Measurements from ENCODE around the gene CNN3. TPM values are rescaled to one million over a fixed set of nuclear protein-coding genes. Genes with fewer than 3 reads are reported as not detected.

The CNN3 gene
- total and polyA plus RNA-seq, 2 donors (not counting 1 experiment from before 2014, with no cell fraction given) = 2.3 to 17.2 TPM

DNA sequence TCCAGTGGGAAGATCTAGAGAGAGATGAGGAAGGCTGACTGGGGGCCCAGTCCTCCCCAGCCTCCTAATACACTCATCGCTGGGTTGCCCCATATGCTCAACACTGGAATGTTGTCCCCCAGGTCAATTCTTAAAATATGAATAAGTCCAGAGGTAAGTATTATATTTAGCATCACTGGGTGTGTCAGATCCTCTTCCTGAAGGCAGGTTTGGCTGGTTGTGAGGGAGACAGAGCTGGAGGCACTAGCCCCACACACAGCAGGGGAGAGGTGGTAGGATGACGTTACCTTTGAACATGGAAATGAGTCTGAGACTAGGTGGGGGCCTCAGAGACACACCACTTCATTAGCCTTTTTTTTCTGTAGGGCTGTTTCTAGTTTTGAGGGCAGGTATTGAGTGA is 64.2 kb downstream of the CNN3 start:
- peaks cover 0 to 5% (median 0%) of the 10 kb centered on the region in 4 experiments for H3K27me3 ChIP-seq (replicated peaks in 1 of 4; ENCODE audit: control extremely low read depth in 1 of 4, control insufficient read depth in 3 of 4, insufficient read depth in 4 of 4, low read length in 3 of 4)
- WGBS (ENCODE audit: insufficient coverage) = no CpG with 5 or more reads among the region's 2 CpGs
- no peak overlapping the region for H3K27ac Mint-ChIP-seq
- no peaks in the 10 kb centered on the region for H3K4me1 Mint-ChIP-seq
- DNase-seq (no peak), ATAC-seq (ENCODE audit: low read depth) (no peak)
- H3K9me3 ChIP-seq (ENCODE audit: control extremely low read depth in 1 of 3, control insufficient read depth in 2 of 3, insufficient read depth in 1 of 3, low read length in 2 of 3) = no peaks in the 10 kb centered on the region
- no peaks in the 10 kb centered on the region for H3K36me3 ChIP-seq (replicated peaks in 1 of 2; ENCODE audit: control extremely low read depth in 1 of 2, control insufficient read depth in 1 of 2, extremely low read depth in 1 of 2, insufficient read depth in 2 of 2, low read length in 1 of 2)
- ChIA-PET CTCF (interaction anchor here (0.6 to 5.7 kb wide), 4 partner anchors 8 to 181 kb away, joined by 3 to 38 read pairs (median 12); no protein-coding TSS in a partner anchor), POLR2A (no interaction called here)
- H3K4me3 ChIP-seq (ENCODE audit: control extremely low read depth in 1 of 5, extremely low read depth in 1 of 5, insufficient read depth in 1 of 5, low read depth in 2 of 5, low read length in 4 of 5) = no peak overlapping the region
- no peak overlapping the region for H3K27ac ChIP-seq (ENCODE audit: low read length in 2 of 2)
- no peak overlapping the region for H2AFZ ChIP-seq (ENCODE audit: insufficient read depth, low read depth, low read length, poor library complexity, severe bottlenecking)
- H3K9ac ChIP-seq (ENCODE audit: low read length) = no peak overlapping the region
- H3K9me3 Mint-ChIP-seq (ENCODE audit: insufficient read depth) = no peaks in the 10 kb centered on the region
- intact Hi-C loops (cut with micrococcal nuclease) = no loop called here
- H3K4me2 ChIP-seq (replicated peaks; ENCODE audit: low read depth, low read length, poor library complexity, severe bottlenecking) = no peak overlapping the region
- peaks cover 4% of the 10 kb centered on the region for H3K27me3 Mint-ChIP-seq
- no peak overlapping the region for H3K4me3 Mint-ChIP-seq
- H3K79me2 ChIP-seq (ENCODE audit: control insufficient read depth, insufficient read depth, low read length) = no peaks in the 10 kb centered on the region
- TF ChIP-seq EZH2 (IDR thresholded peaks at IDR 0.05; ENCODE audit: borderline replicate concordance, insufficient read depth, low read depth, low read length, poor library complexity, severe bottlenecking) = no peak
- TF ChIP-seq, protein P1, sequence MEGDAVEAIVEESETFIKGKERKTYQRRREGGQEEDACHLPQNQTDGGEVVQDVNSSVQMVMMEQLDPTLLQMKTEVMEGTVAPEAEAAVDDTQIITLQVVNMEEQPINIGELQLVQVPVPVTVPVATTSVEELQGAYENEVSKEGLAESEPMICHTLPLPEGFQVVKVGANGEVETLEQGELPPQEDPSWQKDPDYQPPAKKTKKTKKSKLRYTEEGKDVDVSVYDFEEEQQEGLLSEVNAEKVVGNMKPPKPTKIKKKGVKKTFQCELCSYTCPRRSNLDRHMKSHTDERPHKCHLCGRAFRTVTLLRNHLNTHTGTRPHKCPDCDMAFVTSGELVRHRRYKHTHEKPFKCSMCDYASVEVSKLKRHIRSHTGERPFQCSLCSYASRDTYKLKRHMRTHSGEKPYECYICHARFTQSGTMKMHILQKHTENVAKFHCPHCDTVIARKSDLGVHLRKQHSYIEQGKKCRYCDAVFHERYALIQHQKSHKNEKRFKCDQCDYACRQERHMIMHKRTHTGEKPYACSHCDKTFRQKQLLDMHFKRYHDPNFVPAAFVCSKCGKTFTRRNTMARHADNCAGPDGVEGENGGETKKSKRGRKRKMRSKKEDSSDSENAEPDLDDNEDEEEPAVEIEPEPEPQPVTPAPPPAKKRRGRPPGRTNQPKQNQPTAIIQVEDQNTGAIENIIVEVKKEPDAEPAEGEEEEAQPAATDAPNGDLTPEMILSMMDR (IDR thresholded peaks at IDR 0.05) = no peak
- no peaks in the 10 kb centered on the region for H3K4me1 ChIP-seq (ENCODE audit: control insufficient read depth in 2 of 2, insufficient read depth in 2 of 2, low read length in 2 of 2)
- H4K20me1 ChIP-seq (ENCODE audit: control insufficient read depth, insufficient read depth, low read length, poor library complexity, severe bottlenecking) = no peaks in the 10 kb centered on the region

DNA sequence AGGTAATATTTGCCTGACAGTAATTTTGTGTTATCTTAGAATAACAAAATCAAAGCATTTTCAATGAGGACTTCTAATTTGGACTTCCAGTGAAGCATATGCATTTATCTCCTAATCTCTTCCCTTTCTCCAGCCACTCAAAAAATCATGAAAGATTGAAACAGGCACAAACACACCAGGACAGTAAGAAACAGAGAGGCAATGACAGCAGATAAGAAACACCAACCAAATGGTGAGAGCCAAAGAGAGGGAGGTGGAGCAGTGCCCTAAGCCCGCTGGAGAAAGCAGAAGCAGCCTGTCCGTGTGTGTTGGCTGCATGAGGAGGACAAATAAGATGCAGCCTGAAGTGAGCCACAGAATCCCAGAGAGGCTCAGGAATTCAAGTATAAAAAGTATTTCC is 67.7 kb downstream of the CNN3 start:
- H3K27me3 Mint-ChIP-seq = peaks cover 4% of the 10 kb centered on the region
- Histone ChIP-seq H4K20me1 (ENCODE audit: control insufficient read depth, insufficient read depth, low read length, poor library complexity, severe bottlenecking) (no peaks in the 10 kb centered on the region), H3K4me2 (replicated peaks; ENCODE audit: low read depth, low read length, poor library complexity, severe bottlenecking) (no peak overlapping the region), H3K9ac (ENCODE audit: low read length) (no peak overlapping the region), H3K27me3 (replicated peaks in 1 of 4; ENCODE audit: control extremely low read depth in 1 of 4, control insufficient read depth in 3 of 4, insufficient read depth in 4 of 4, low read length in 3 of 4) (peaks cover 0 to 8% (median 0%) of the 10 kb centered on the region in 4 experiments), H2AFZ (ENCODE audit: insufficient read depth, low read depth, low read length, poor library complexity, severe bottlenecking) (no peak overlapping the region), H3K79me2 (ENCODE audit: control insufficient read depth, insufficient read depth, low read length) (no peaks in the 10 kb centered on the region), H3K4me1 (ENCODE audit: control insufficient read depth in 2 of 2, insufficient read depth in 2 of 2, low read length in 2 of 2) (peaks cover 5 to 6% of the 10 kb centered on the region in 2 donors), H3K4me3 (ENCODE audit: control extremely low read depth in 1 of 5, extremely low read depth in 1 of 5, insufficient read depth in 1 of 5, low read depth in 2 of 5, low read length in 4 of 5) (no peak overlapping the region), H3K36me3 (replicated peaks in 1 of 2; ENCODE audit: control extremely low read depth in 1 of 2, control insufficient read depth in 1 of 2, extremely low read depth in 1 of 2, insufficient read depth in 2 of 2, low read length in 1 of 2) (no peaks in the 10 kb centered on the region), H3K27ac (ENCODE audit: low read length in 2 of 2) (no peak overlapping the region), H3K9me3 (ENCODE audit: control extremely low read depth in 1 of 3, control insufficient read depth in 2 of 3, insufficient read depth in 1 of 3, low read length in 2 of 3) (no peaks in the 10 kb centered on the region)
- ChIA-PET POLR2A (no interaction called here), CTCF (interaction anchor here (1.0 to 10.6 kb wide), 3 partner anchors 180 to 185 kb away, joined by 4 to 243 read pairs (median 22); no protein-coding TSS in a partner anchor)
- no peak for DNase-seq
- H3K9me3 Mint-ChIP-seq (ENCODE audit: insufficient read depth) = no peaks in the 10 kb centered on the region
- WGBS (ENCODE audit: insufficient coverage) = 90% methylated on average over 2 of the region's 2 CpGs
- ATAC-seq (ENCODE audit: low read depth) = no peak
- H3K4me1 Mint-ChIP-seq = no peaks in the 10 kb centered on the region
- no peak for TF ChIP-seq EZH2 (IDR thresholded peaks at IDR 0.05; ENCODE audit: borderline replicate concordance, insufficient read depth, low read depth, low read length, poor library complexity, severe bottlenecking)
- TF ChIP-seq, protein P1 (IDR thresholded peaks at IDR 0.05) = no peak
- intact Hi-C loops (cut with micrococcal nuclease) = no loop called here
- no peak overlapping the region for H3K4me3 Mint-ChIP-seq
- H3K27ac Mint-ChIP-seq = no peak overlapping the region

All from B cell (primary cell).